Type B pancreatic cell (in vitro differentiated cells): ENCODE results near the gene STC2. TPM values are rescaled to one million over a fixed set of nuclear protein-coding genes. Genes with fewer than 3 reads are reported as not detected.

ENCODE experiments used
- DNase-seq: peaks from one replicate; pipeline ENCODE4 v3.0.0; 2021; ENCODE audit warnings: mixed read lengths; ENCODE audit not compliant: unreplicated experiment; ENCODE audit errors: extremely low spot score
- H3K27ac Mint-ChIP-seq: 2 replicates; pipeline ENCODE4 v1.8.0; 2021; ENCODE audit warnings: mild to moderate bottlenecking, mixed read lengths
- H3K27me3 Mint-ChIP-seq: 2 replicates; pipeline ENCODE4 v1.8.0; 2021; ENCODE audit warnings: mixed read lengths
- H3K36me3 Mint-ChIP-seq: 2 replicates; pipeline ENCODE4 v1.8.0; 2021; ENCODE audit warnings: mixed read lengths
- H3K4me1 Mint-ChIP-seq: one replicate; pipeline ENCODE4 v1.8.0; 2021; ENCODE audit warnings: mixed read lengths; ENCODE audit not compliant: unreplicated experiment
- H3K4me3 Mint-ChIP-seq: 2 replicates; pipeline ENCODE4 v1.8.0; 2021; ENCODE audit warnings: mild to moderate bottlenecking, mixed read lengths
- H3K9me3 Mint-ChIP-seq: 2 replicates; pipeline ENCODE4 v1.8.0; 2021; ENCODE audit warnings: mixed read lengths
- total RNA-seq: library from RNA; stranded (reverse); gene quantifications from 2 replicates; pipeline ENCODE4 v1.2.1, GENCODE V29; 2021; ENCODE audit warnings: low replicate concordance
- TF ChIP-seq, protein P1 (sequence below): fragments of 200-600 bp; sonication (generic); conservative IDR thresholded peaks from 2 replicates; pipeline ENCODE4 v1.5.0; 2021; ENCODE audit warnings: antibody characterized with exemption, mild to moderate bottlenecking

Gene STC2
- total RNA-seq, 1 donor from 2014 or later: 25.7 TPM

GRCh38 chr5:173326501-173326960 lies 1.7 kb downstream of the STC2 start:
- Mint-ChIP-seq H3K27ac (peak overlapping the region; percentile 85), H3K4me1 (peaks cover 29% of the 10 kb centered on the region)

GRCh38 chr5:173325091-173325698 lies 3.0 kb downstream of the STC2 start:
- DNase-seq: no peak
- H3K4me1 Mint-ChIP-seq: peaks cover 35% of the 10 kb centered on the region
- TF ChIP-seq, protein P1, sequence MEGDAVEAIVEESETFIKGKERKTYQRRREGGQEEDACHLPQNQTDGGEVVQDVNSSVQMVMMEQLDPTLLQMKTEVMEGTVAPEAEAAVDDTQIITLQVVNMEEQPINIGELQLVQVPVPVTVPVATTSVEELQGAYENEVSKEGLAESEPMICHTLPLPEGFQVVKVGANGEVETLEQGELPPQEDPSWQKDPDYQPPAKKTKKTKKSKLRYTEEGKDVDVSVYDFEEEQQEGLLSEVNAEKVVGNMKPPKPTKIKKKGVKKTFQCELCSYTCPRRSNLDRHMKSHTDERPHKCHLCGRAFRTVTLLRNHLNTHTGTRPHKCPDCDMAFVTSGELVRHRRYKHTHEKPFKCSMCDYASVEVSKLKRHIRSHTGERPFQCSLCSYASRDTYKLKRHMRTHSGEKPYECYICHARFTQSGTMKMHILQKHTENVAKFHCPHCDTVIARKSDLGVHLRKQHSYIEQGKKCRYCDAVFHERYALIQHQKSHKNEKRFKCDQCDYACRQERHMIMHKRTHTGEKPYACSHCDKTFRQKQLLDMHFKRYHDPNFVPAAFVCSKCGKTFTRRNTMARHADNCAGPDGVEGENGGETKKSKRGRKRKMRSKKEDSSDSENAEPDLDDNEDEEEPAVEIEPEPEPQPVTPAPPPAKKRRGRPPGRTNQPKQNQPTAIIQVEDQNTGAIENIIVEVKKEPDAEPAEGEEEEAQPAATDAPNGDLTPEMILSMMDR: no peak
- H3K9me3 Mint-ChIP-seq: no peaks in the 10 kb centered on the region
- H3K4me3 Mint-ChIP-seq: peak overlapping the region; percentile 87
- H3K27me3 Mint-ChIP-seq: peaks cover 49% of the 10 kb centered on the region
- H3K36me3 Mint-ChIP-seq: peaks cover 30% of the 10 kb centered on the region
- H3K27ac Mint-ChIP-seq: peak overlapping the region; percentile 48

More at GRCh38 chr5:173326501-173326960, 1.7 kb downstream of the STC2 start:
- peak overlapping the region; percentile 99 for H3K4me3 Mint-ChIP-seq
- no peaks in the 10 kb centered on the region for H3K9me3 Mint-ChIP-seq
- TF ChIP-seq, protein P1: no peak
- H3K27me3 Mint-ChIP-seq: peaks cover 56% of the 10 kb centered on the region
- DNase-seq: no peak
- H3K36me3 Mint-ChIP-seq: peaks cover 24% of the 10 kb centered on the region

DNA sequence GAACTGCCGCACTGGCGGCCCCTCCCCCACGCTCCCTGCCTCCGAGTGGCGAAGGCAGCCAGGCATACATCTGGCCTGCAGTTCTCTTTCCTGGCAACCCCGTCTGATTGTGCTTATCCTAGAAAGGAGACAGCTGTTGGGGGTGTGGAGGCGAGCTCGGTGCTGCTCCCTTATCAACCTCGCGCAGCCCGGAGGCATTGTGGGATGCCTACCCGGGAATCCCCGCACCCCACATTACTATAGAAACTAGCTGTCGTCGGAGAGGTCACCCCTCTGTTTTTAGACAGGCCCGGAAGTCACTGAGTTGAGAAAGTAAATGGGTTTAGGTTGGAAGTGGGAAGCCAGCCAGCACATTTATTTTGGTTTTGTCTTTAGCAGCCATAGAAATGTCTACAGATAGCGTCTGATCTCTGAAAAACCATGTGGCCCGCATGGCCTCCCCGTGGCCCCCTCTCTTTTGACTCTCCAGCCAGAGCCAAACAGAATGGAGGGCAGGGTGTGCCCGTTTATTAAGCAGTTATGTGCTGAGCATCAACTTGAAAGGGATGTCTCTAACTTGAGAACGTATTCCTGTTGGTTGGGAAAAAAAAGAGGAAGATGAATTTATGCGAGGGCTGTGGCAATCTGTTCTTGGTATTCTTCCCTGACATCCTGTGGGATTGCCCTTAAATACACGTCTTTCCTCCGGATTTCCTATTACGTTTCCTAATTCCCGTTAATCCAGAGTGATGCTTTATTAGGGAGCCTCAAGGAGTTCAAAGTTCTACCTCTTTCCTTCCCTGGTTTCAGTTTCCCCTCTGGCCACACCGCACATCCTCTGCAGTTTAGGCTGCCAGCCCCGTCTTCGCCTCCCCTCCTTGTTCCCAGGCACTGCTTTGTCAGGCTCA lies 3.9 kb downstream of the STC2 start:
- peaks cover 45% of the 10 kb centered on the region for H3K27me3 Mint-ChIP-seq
- H3K4me1 Mint-ChIP-seq: peaks cover 43% of the 10 kb centered on the region
- H3K27ac Mint-ChIP-seq: peak overlapping the region; percentile 37
- H3K4me3 Mint-ChIP-seq: peak overlapping the region; percentile 70
- TF ChIP-seq, protein P1: no peak
- DNase-seq: no peak
- H3K36me3 Mint-ChIP-seq: peaks cover 32% of the 10 kb centered on the region
- no peaks in the 10 kb centered on the region for H3K9me3 Mint-ChIP-seq

DNA sequence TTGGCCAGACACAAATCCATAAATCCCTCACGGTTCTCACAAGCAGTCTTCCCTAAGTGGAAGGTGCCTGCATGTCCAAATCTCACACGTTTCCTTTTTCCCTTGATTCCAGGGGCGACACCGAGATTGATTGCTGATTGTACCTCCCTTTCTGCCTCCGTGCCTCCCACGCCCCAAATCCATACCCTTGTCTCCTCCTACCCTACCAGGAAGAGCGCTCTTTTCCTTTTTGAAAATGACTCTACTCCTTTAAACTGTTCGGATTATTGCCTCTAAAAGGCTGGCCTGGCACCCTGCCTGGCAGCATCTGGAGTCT lies 4.5 kb downstream of the STC2 start:
- Mint-ChIP-seq H3K27me3 (peaks cover 40% of the 10 kb centered on the region), H3K27ac (peak overlapping the region; percentile 37), H3K4me3 (peak overlapping the region; percentile 70), H3K36me3 (peaks cover 33% of the 10 kb centered on the region), H3K4me1 (peaks cover 44% of the 10 kb centered on the region), H3K9me3 (no peaks in the 10 kb centered on the region)
- no peak for DNase-seq
- TF ChIP-seq, protein P1: no peak

GRCh38 chr5:173323106-173323798 lies 5.0 kb downstream of the STC2 start:
- H3K4me1 Mint-ChIP-seq: peaks cover 43% of the 10 kb centered on the region
- DNase-seq: no peak
- no peak overlapping the region for H3K27ac Mint-ChIP-seq
- TF ChIP-seq, protein P1: no peak
- no peaks in the 10 kb centered on the region for H3K9me3 Mint-ChIP-seq
- H3K27me3 Mint-ChIP-seq: peaks cover 35% of the 10 kb centered on the region
- peaks cover 37% of the 10 kb centered on the region for H3K36me3 Mint-ChIP-seq
- no peak overlapping the region for H3K4me3 Mint-ChIP-seq
